ENCODE results near the gene NKAIN1. TPM values are rescaled to one million over a fixed set of nuclear protein-coding genes. Genes with fewer than 3 reads are reported as not detected.

The NKAIN1 gene
- total and polyA plus RNA-seq, 8 donors = 0.08 TPM; not detected in 7

DNA sequence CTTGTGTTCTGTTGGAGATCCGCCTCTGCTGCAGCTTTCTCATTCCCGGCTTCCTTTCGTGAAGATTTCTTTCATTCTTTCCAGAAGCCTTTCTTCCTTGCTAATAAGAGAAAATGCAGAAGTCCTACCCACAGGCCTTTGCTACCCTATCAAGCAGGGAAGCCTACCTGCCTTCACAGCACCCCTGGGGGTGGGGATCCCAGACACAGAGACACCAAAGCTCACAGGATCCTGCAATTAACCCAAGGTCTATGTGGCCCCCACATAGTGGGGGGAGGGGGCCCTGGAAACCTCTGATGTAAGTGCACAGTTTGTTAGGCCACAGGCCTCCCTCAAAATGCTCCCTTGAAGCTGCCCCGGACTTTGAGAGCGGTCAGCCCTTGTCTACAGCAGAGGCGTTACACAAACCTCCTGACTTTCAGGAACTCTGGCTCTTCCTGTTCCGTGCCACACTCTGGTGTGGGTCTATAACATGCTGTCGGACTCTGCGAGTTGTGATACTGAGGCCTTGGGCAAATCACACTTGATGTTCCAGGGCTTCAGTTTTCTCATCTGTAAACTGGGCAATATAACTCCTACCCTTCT, 31.2 kb downstream of the NKAIN1 start:
- Histone ChIP-seq H3K4me3 (no peak overlapping the region), H3K9me3 (peaks cover 0 to 7% (median 0%) of the 10 kb centered on the region in 4 donors), H3K4me1 (no peaks in the 10 kb centered on the region), H3K36me3 (no peaks in the 10 kb centered on the region), H3K27ac (no peak overlapping the region), H3K27me3 (peaks cover 0 to 5% (median 0%) of the 10 kb centered on the region in 3 donors)
- DNase-seq = no peak
- intact Hi-C loops (cut with DNase I; ENCODE audit: low total_unique reads) = no loop called here
- 80 to 91% (median 85%) methylated on average over 9 of the region's 9 CpGs for WGBS, 5 donors
- TF ChIP-seq POLR2A (IDR thresholded peaks at IDR 0.05) (no peak), POLR2AphosphoS5 (IDR thresholded peaks at IDR 0.05) (no peak), EP300 (IDR thresholded peaks at IDR 0.05) (no peak)
- TF ChIP-seq, protein P1, sequence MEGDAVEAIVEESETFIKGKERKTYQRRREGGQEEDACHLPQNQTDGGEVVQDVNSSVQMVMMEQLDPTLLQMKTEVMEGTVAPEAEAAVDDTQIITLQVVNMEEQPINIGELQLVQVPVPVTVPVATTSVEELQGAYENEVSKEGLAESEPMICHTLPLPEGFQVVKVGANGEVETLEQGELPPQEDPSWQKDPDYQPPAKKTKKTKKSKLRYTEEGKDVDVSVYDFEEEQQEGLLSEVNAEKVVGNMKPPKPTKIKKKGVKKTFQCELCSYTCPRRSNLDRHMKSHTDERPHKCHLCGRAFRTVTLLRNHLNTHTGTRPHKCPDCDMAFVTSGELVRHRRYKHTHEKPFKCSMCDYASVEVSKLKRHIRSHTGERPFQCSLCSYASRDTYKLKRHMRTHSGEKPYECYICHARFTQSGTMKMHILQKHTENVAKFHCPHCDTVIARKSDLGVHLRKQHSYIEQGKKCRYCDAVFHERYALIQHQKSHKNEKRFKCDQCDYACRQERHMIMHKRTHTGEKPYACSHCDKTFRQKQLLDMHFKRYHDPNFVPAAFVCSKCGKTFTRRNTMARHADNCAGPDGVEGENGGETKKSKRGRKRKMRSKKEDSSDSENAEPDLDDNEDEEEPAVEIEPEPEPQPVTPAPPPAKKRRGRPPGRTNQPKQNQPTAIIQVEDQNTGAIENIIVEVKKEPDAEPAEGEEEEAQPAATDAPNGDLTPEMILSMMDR (IDR thresholded peaks at IDR 0.05) = no peak

DNA sequence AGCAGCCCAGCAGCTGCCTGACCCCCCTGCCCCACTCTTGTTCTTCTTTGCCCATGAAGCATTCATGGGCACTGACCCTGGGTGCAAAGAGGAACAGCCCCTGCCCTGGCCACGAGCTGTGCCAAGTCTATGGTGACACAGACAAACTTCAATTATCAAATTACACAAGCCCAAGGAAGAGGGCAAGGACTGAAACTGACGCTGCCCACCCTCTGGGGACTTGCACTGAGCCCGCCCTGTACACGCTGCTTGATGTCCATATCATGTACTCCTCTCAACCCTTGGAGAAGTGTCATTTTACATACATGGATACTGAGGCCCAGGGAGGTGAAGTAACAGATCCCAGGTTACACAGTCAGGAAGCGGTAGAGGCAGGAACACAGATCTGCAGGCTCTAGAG, 32.1 kb downstream of the NKAIN1 start:
- 70 to 78% (median 75%) methylated on average over 4 to 5 of the region's 5 CpGs for WGBS, 5 donors

DNA sequence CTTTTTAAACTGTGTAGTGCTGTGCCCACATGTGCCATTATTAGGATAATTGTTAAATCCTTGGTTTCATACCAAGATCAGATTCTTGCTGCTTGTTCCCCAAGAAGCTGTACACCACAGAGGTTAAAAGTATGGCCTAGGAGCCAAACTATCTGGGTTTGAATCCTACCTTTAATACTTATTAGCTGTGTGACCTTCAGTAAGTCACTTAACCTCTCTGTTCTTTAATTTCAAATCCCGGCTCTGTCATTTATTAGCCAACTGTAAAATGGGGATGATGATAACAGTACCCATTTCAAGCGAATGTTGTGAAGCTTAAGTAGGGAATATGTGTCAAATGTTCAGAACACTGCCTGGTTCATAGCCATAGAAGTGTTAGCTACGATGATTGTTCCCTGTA, 32.6 kb downstream of the NKAIN1 start:
- 85 to 93% (median 87%) methylated on average over 3 of the region's 3 CpGs for WGBS, 5 donors
- TF ChIP-seq POLR2A (IDR thresholded peaks at IDR 0.05) = no peak
- TF ChIP-seq POLR2AphosphoS5 (IDR thresholded peaks at IDR 0.05) = no peak
- TF ChIP-seq EP300 (IDR thresholded peaks at IDR 0.05) = no peak
- TF ChIP-seq, protein P1 (IDR thresholded peaks at IDR 0.05) = no peak
- H3K4me3 ChIP-seq = no peak overlapping the region
- no peaks in the 10 kb centered on the region for H3K36me3 ChIP-seq
- H3K27me3 ChIP-seq = peaks cover 0 to 1% (median 0%) of the 10 kb centered on the region in 3 donors
- DNase-seq = no peak
- H3K4me1 ChIP-seq = no peaks in the 10 kb centered on the region
- peaks cover 0 to 7% (median 0%) of the 10 kb centered on the region in 4 donors for H3K9me3 ChIP-seq
- intact Hi-C loops (cut with DNase I; ENCODE audit: low total_unique reads) = no loop called here
- H3K27ac ChIP-seq = no peak overlapping the region

More for the DNA sequence above, 32.1 kb downstream of the NKAIN1 start:
- no peaks in the 10 kb centered on the region for H3K36me3 ChIP-seq
- TF ChIP-seq POLR2A (IDR thresholded peaks at IDR 0.05) (no peak), POLR2AphosphoS5 (IDR thresholded peaks at IDR 0.05) (no peak), EP300 (IDR thresholded peaks at IDR 0.05) (no peak)
- TF ChIP-seq, protein P1 (IDR thresholded peaks at IDR 0.05) = no peak
- intact Hi-C loops (cut with DNase I; ENCODE audit: low total_unique reads) = no loop called here
- H3K9me3 ChIP-seq = peaks cover 0 to 7% (median 0%) of the 10 kb centered on the region in 4 donors
- no peak overlapping the region for H3K27ac ChIP-seq
- no peaks in the 10 kb centered on the region for H3K4me1 ChIP-seq
- no peak for DNase-seq
- H3K4me3 ChIP-seq = no peak overlapping the region
- H3K27me3 ChIP-seq = peaks cover 0 to 4% (median 0%) of the 10 kb centered on the region in 3 donors

DNA sequence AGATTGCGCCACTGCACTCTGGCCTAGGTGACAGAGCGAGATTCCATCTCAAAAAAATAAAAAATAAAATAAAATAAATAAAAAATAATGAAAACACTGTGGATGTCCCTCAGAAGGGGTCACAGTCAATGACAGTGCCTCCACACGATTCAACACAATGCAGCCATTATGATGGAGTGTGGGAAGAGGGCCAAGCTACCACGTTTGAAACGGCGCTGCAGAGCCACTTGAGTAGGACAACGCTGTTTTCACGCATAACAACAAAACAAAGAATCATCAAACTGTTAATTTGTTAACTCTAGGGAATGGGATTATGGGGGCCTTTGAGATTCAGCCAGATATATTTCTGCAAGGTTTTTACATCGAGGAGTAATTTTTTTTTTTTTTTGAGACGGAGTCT, 36.5 kb downstream of the NKAIN1 start:
- H3K27me3 ChIP-seq = peaks cover 0 to 19% (median 0%) of the 10 kb centered on the region in 3 donors
- intact Hi-C loops (cut with DNase I; ENCODE audit: low total_unique reads) = no loop called here
- H3K27ac ChIP-seq = no peak overlapping the region
- TF ChIP-seq, protein P1 (IDR thresholded peaks at IDR 0.05) = no peak
- TF ChIP-seq POLR2A (IDR thresholded peaks at IDR 0.05) (no peak), POLR2AphosphoS5 (IDR thresholded peaks at IDR 0.05) (no peak), EP300 (IDR thresholded peaks at IDR 0.05) (no peak)
- no peak overlapping the region for H3K4me3 ChIP-seq
- H3K9me3 ChIP-seq = no peaks in the 10 kb centered on the region
- no peaks in the 10 kb centered on the region for H3K36me3 ChIP-seq
- WGBS, 5 donors = 74 to 84% (median 81%) methylated on average over 9 to 10 of the region's 10 CpGs
- no peaks in the 10 kb centered on the region for H3K4me1 ChIP-seq
- no peak for DNase-seq
